Measurements from ENCODE around the gene TNIK. TPM values are rescaled to one million over a fixed set of nuclear protein-coding genes. Genes with fewer than 3 reads are reported as not detected.
A peak's percentile ranks its signal among the peaks of the same experiment; 100 is the strongest.

TNIK gene
- total and polyA plus RNA-seq, 2 of the 4 experiments (the other 2 are of a cell fraction), result 3.4 to 6.3 TPM

DNA sequence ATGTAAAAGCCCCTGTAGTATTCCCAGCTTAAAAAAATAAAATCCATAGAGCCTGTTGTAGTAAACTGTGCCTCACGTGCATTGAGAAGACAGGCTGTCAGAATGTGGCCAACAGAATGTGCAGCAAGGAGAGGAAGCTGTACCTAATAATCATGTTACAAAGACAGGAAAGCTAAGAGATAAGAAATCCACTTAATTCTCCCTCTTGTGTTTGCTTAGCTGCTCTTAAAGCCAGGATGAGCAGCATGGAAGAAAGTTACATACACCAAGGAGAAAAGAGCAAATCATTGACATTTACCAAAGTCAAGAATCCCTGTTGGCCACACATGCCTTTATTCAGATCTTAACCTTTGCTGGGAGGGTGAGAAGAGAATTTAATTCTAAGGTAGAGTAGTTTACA lies 85.9 kb downstream of the TNIK start:
- peak; percentile 46 for DNase-seq
- dilution Hi-C loops (cut with HindIII; ENCODE audit: low sequenced_read_pairs, unreplicated experiment), result no loop called here

More for the DNA sequence above, 85.9 kb downstream of the TNIK start:
- intact Hi-C loops (cut with micrococcal nuclease) (loop anchor here (5.0 kb wide), 1 partner anchor 83 kb away; no protein-coding TSS in a partner anchor), in situ Hi-C loops (cut with MboI; ENCODE audit: low sequenced_read_pairs) (no loop called here)
- Histone ChIP-seq H3K27ac (ENCODE audit: insufficient read depth, low read length) (no peak overlapping the region), H2AK9ac (replicated peaks; ENCODE audit: low read depth, low read length, poor library complexity) (no peak overlapping the region), H2BK120ac (ENCODE audit: low read depth, low read length) (peak overlapping the region; percentile 43; the same call in 1 of the 2 replicates), H4K91ac (ENCODE audit: insufficient read depth, low read depth, low read length) (no peak overlapping the region), H3K56ac (ENCODE audit: extremely low read depth, insufficient read depth, low read length) (no peak overlapping the region), H3K18ac (ENCODE audit: low read depth, low read length) (peak overlapping the region; percentile 86; the same call in 1 of the 2 replicates), H3K4ac (ENCODE audit: low read depth, low read length) (peak overlapping the region; percentile 1; the same call in 1 of the 2 replicates), H4K8ac (ENCODE audit: low read depth in 2 of 2, low read length in 2 of 2) (peak overlapping the region in 1 of 2 experiments; percentile 19; a peak in 1 of 4 replicates), H2BK5ac (ENCODE audit: low read depth, low read length, poor library complexity, severe bottlenecking) (peak overlapping the region; percentile 52), H4K20me1 (ENCODE audit: insufficient read depth, low read length) (no peaks in the 10 kb centered on the region), H4K5ac (ENCODE audit: low read depth, low read length) (peak overlapping the region; percentile 82; the same call in 1 of the 2 replicates), H2AFZ (replicated peaks; ENCODE audit: low read length, poor library complexity) (no peak overlapping the region), H3K9me3 (ENCODE audit: control insufficient read depth, insufficient read depth, low read length) (no peaks in the 10 kb centered on the region), H2AK5ac (ENCODE audit: low read depth, low read length) (no peak overlapping the region), H3K4me1 (ENCODE audit: control insufficient read depth, insufficient read depth, low read length) (peaks cover 15% of the 10 kb centered on the region), H3K14ac (replicated peaks; ENCODE audit: low read depth, low read length) (0 out of 2 replicates have a peak overlapping the region, but pooled peaks have one; percentile 6), H3K79me1 (ENCODE audit: low read depth in 1 of 2, low read length in 2 of 2) (no peaks in the 10 kb centered on the region), H3K23ac (ENCODE audit: low read depth, low read length) (no peak overlapping the region), H2BK20ac (ENCODE audit: low read depth, low read length) (peak overlapping the region; percentile 70; the same call in 1 of the 2 replicates), H2BK15ac (ENCODE audit: low read depth, low read length) (peak overlapping the region; percentile 12; the same call in 1 of the 3 replicates), H3K9ac (ENCODE audit: low read depth, low read length) (no peak overlapping the region), H3K9me1 (ENCODE audit: insufficient read depth, low read length) (peaks cover 2% of the 10 kb centered on the region; the same call in 1 of the 2 replicates), H3K4me2 (ENCODE audit: low read depth, low read length) (peak overlapping the region; percentile 30; the same call in 1 of the 2 replicates), H3K4me3 (ENCODE audit: insufficient read depth, low read depth, low read length) (no peak overlapping the region), H3K27me3 (ENCODE audit: control insufficient read depth, insufficient read depth, low read length) (no peaks in the 10 kb centered on the region), H3K36me3 (ENCODE audit: control insufficient read depth, insufficient read depth, low read length) (no peaks in the 10 kb centered on the region)
- no CpG with 5 or more reads among the region's 1 CpG for WGBS, 2 experiments (ENCODE audit: extremely low coverage in 2 of 2, insufficient read length in 1 of 2)
- BruUV-seq (replicated peaks), result no TSS peak
- no peak; the same call in 1 of the 2 replicates for ATAC-seq (ENCODE audit: low read depth)
- POLR2A ChIA-PET (ENCODE audit: unreplicated experiment), result no interaction called here
- TF ChIP-seq BHLHE40 (IDR thresholded peaks at IDR 0.05; ENCODE audit: low read depth, low read length), result peak; percentile 14; the same call in 1 of the 2 replicates
- no peak for TF ChIP-seq RAD21 (IDR thresholded peaks at IDR 0.05; ENCODE audit: low read length)
- CTCF ChIA-PET, result no interaction called here

Measured in IMR-90 (cell line).